Prostate gland (tissue), 1 donor: ENCODE data around the gene LNX2.

Source experiments
- POLR2A ChIP-seq: fragments of 450-650 bp; IDR thresholded peaks from one replicate; pipeline ENCODE4 v1.6.1; 2016; ENCODE audit warnings: antibody characterized with exemption, mild to moderate bottlenecking
- POLR2AphosphoS5 ChIP-seq: sonication (generic); formaldehyde crosslinking; IDR thresholded peaks from one replicate; pipeline ENCODE4 v1.6.1; 2017; ENCODE audit warnings: antibody characterized with exemption

GRCh38 chr13:27534108-27534980, 86.0 kb downstream of the LNX2 start:
- TF ChIP-seq POLR2A: no peak
- TF ChIP-seq POLR2AphosphoS5: no peak
